K562 treated with DMSO at 1 percent for 48 hours (cell line): ENCODE measurements around the gene SLC13A5. TPM values are rescaled to one million over a fixed set of nuclear protein-coding genes. Genes with fewer than 3 reads are reported as not detected.

Experiments used
- total RNA-seq: library from RNA; unstranded; fragments of 300-600 nt; gene quantifications from 2 replicates; pipeline ENCODE4 v1.2.3, GENCODE V29; 2022; ENCODE audit warnings: low replicate concordance; ENCODE audit errors: extremely low read depth

The SLC13A5 gene
- not detected in 2 replicates for total RNA-seq

DNA sequence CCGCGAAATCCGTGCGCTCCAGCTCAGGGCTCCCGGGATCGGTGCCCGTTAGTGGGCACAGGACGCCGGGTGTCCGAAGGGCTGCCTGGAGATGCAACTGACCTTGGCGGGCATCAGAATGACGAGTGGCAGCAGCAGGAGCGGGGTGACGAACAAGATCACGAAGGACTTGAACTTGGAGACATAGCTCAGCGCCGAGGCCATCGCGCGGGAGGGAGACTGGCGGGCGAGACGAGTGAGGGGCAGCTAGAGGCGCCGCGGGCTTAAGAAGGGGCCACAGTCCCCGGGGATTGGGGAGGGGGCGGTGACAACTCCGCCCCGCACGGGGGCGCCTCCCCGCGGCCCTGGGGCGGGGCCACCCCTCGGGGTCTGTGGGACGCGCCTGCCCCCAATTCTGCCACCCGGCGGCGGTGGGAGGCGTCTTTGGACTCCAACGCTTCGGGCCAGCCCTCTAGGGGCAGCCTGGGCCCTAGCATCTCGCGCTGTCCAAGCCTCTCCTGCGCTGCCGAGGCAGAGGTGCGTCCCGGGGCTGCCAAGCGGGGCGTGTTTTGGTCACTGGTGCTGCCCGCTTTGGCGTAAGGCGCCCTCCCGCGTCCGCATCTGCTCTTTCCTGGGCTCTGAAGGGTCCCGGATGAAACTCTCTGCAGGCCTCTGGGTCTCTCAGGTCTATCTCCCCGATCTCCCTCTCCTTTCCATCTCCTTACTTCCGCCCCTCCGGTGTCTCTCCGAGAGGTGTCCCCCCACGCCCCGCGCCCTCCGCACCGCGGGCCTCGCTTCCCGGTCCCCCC is at the start of gene SLC13A5:
Gene SLC13A5 (minus strand): TSS at position 240 of the 788 bp plus-strand sequence. CDS start 36 bp downstream, at position 204.

DNA sequence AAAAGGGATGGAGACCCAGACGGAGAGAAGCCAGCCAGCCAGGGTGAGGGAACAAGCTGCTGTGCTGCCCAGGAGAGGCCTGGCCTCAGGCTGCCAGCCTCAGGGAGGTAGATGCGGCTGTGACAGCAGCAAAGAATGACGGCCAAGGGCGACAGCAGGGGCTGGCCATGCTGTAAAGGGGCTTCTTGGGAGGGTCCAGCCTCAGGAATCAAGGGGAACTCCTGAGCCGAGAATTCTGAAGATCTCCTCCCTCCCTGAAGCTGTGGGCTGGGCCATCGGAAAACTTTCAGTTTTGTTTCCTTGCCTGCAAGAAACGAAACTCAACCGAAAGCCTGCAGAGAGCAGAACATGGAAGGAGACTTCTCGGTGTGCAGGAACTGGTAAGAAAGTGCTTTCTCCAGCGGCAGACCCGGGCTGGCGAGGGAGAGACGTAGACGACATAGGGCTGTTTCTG is 42.6 kb upstream of the SLC13A5 start, which contains the start of gene XAF1:
Gene XAF1 (plus strand): TSS at position 316 of the 454 bp plus-strand sequence. CDS start 33 bp downstream, at position 349.

DNA sequence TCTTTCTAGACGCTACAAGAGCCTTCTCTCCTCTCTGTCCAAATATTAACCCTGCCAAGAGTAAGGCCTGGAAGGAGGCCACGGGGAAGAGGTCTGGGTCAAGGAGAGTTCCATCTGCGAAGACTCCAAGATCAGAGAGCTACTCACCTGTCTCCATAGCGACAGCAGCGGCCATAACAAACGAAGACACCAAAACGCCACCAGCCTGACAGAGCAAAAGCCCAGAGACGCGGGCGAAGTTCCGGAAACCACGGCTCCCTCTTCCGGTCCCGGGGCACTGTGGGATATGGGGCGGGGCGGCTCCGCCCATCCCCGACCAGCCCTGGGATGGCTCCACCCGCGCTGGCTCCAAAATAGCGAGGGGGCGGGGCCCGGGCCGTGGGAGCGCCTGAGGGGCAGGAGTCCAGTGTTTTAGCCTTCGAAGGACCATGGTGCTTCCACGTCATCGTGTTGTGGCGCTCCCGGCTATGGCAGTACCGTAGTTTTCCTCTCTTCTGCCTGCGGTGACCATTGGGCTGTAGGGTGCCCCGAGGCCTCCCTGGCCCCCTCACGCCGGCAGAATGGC is 61.7 kb downstream of the SLC13A5 start, which contains the start of the genes C17orf100 and MED31:
Gene C17orf100 (plus strand): TSS at position 409 of the 565 bp plus-strand sequence. CDS start 152 bp downstream, at position 561.
Gene MED31 (minus strand): TSS at position 252 of the 565 bp plus-strand sequence. CDS start 77 bp downstream, at position 175.

GRCh38 chr17:6640536-6641246 is 72.5 kb downstream of the SLC13A5 start, which contains the start of the genes KIAA0753 and TXNDC17:
Gene KIAA0753, minus strand, starts transcription at chr17:6640711. Its CDS starts 5,608 bp downstream, at chr17:6635103.
Gene TXNDC17, plus strand, starts transcription at chr17:6641060. Its CDS starts 23 bp downstream, at chr17:6641083.

Other genes starting within 250 kb of the SLC13A5 start
- not detected in 2 replicates for gene PITPNM3, start 156.8 kb downstream of the SLC13A5 start, total RNA-seq
- not detected in 2 replicates for gene KIAA0753, start 72.7 kb downstream of the SLC13A5 start, total RNA-seq
- gene TXNDC17, start 72.3 kb downstream of the SLC13A5 start, total RNA-seq, result not detected in 2 replicates
- gene MED31, start 61.8 kb downstream of the SLC13A5 start, total RNA-seq, result not detected in 2 replicates
- gene C17orf100, start 61.6 kb downstream of the SLC13A5 start, total RNA-seq, result not detected in 2 replicates
- not detected in 2 replicates for gene XAF1, start 42.7 kb upstream of the SLC13A5 start, total RNA-seq
- gene FBXO39, start 62.8 kb upstream of the SLC13A5 start, total RNA-seq, result not detected in 2 replicates
- not detected in 2 replicates for gene TEKT1, start 118.4 kb upstream of the SLC13A5 start, total RNA-seq